ENCODE results near the gene MSX2. TPM values are rescaled to one million over a fixed set of nuclear protein-coding genes. Genes with fewer than 3 reads are reported as not detected.

Gene MSX2
- total RNA-seq, 2 experiments from 2014 or later: not detected

DNA sequence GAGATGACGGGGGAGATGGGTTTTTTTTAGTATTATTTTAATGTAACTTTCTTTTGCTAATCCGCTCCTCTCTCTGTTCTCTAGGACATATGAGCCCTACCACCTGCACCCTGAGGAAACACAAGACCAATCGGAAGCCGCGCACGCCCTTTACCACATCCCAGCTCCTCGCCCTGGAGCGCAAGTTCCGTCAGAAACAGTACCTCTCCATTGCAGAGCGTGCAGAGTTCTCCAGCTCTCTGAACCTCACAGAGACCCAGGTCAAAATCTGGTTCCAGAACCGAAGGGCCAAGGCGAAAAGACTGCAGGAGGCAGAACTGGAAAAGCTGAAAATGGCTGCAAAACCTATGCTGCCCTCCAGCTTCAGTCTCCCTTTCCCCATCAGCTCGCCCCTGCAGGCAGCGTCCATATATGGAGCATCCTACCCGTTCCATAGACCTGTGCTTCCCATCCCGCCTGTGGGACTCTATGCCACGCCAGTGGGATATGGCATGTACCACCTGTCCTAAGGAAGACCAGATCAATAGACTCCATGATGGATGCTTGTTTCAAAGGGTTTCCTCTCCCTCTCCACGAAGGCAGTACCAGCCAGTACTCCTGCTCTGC is 4.8 kb downstream of the MSX2 start:
- peaks cover 78% of the 10 kb centered on the region for H3K27me3 Mint-ChIP-seq (ENCODE audit: low read depth)
- H3K9me3 Mint-ChIP-seq (ENCODE audit: insufficient read depth): no peaks in the 10 kb centered on the region
- CTCF ChIA-PET: no interaction called here
- DNase-seq: no peak
- no peak for ATAC-seq
- POLR2A ChIA-PET: no interaction called here
- H3K36me3 Mint-ChIP-seq (ENCODE audit: low read depth): no peaks in the 10 kb centered on the region
- no peaks in the 10 kb centered on the region for H3K4me1 Mint-ChIP-seq (ENCODE audit: low read depth)
- H3K27ac Mint-ChIP-seq: no peak overlapping the region
- H3K4me3 Mint-ChIP-seq: no peak overlapping the region

DNA sequence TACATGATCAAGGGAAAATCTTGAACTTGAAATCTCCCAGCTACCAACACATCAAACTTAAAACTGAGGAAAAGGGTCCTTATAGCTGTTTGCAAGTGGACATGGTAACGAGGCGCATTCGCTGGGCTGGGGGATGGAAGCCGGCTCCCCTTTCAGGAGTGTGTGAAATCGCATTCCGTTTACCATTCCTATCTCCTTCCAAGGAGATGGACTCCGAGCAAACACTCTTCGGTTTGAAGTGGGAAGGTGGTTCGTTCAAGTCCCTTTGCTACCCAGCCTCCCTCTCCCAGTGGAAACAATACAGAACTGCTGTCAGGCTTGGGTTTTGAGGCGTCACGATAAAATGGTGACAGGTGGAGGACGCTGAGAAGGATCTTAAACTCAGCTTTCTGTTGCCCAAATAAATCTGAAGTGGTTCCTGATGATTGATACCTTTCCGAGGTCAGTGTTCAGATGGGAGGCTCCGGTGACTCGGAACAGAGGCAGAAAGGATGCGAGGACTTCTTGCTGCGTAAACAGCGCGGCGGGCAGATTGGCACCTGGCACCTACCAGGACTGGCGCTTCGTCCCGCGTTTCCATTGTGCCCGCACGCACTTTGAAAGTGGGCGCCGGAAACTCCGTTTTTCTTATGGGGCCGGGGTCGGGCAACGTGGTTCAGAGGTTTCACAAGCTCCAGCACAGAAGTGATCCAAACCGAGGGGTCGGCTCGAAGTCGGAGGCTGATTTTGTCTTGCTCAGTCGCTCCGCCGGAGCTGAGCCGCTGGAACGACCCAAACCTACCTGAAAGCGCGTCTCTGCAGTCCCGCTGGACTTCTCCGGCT is 7.0 kb downstream of the MSX2 start:
- Mint-ChIP-seq H3K27ac (no peak overlapping the region), H3K9me3 (ENCODE audit: insufficient read depth) (no peaks in the 10 kb centered on the region), H3K4me3 (no peak overlapping the region), H3K36me3 (ENCODE audit: low read depth) (no peaks in the 10 kb centered on the region), H3K27me3 (ENCODE audit: low read depth) (peaks cover 85% of the 10 kb centered on the region), H3K4me1 (ENCODE audit: low read depth) (no peaks in the 10 kb centered on the region)
- ChIA-PET POLR2A (no interaction called here), CTCF (no interaction called here)
- ATAC-seq: no peak
- no peak for DNase-seq

DNA sequence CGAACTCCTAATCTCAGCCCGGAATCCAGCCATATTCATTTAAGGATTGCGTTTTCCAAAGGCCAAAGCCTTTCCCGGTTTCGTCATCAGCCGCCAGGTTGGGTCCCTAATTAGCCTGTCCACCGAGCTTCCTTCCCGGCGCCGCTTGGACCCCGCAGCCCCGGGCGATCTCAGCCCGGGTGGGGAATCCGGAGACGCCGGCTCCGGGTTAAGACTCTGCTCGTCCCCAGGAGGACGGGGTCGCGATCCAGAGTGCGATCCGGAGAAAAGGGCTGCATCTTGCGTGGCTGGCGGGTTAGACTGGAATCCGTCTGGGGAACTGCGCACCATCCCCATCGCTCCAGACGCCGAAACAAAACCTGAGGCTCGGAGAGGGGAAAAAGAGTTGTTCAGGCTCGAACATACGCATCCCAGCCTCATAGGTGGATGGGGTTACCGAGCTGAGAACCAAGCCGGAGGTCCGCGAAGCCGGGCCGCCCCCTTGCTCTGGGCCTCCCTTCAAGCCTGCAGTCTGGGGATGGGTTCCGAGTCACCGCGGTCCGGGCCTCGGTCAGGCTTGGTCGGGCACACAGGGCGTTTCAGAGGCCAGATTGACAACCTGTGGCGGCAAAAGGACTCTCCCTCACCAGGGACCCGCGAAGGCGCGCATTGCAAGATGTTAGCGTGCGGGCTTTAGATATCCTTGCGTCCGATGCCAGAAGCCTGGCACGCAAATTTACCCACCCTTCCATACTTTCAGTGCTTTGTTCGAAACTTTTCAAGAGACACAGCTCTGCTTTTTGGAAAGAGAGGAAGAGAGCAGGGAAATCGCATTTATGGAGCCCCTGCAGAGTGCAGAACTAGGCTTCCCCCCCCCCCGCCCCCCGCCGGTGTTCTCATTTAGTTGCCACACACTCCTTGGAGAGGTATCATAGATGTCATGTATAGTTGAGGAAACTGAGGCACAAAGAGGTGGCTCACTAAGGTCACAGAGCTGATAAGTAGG is 7.9 kb downstream of the MSX2 start:
- no peak overlapping the region for H3K4me3 Mint-ChIP-seq
- CTCF ChIA-PET: no interaction called here
- H3K4me1 Mint-ChIP-seq (ENCODE audit: low read depth): no peaks in the 10 kb centered on the region
- no peak overlapping the region for H3K27ac Mint-ChIP-seq
- no peaks in the 10 kb centered on the region for H3K9me3 Mint-ChIP-seq (ENCODE audit: insufficient read depth)
- no peaks in the 10 kb centered on the region for H3K36me3 Mint-ChIP-seq (ENCODE audit: low read depth)
- ATAC-seq: no peak
- POLR2A ChIA-PET: no interaction called here
- H3K27me3 Mint-ChIP-seq (ENCODE audit: low read depth): peaks cover 88% of the 10 kb centered on the region
- no peak for DNase-seq

DNA sequence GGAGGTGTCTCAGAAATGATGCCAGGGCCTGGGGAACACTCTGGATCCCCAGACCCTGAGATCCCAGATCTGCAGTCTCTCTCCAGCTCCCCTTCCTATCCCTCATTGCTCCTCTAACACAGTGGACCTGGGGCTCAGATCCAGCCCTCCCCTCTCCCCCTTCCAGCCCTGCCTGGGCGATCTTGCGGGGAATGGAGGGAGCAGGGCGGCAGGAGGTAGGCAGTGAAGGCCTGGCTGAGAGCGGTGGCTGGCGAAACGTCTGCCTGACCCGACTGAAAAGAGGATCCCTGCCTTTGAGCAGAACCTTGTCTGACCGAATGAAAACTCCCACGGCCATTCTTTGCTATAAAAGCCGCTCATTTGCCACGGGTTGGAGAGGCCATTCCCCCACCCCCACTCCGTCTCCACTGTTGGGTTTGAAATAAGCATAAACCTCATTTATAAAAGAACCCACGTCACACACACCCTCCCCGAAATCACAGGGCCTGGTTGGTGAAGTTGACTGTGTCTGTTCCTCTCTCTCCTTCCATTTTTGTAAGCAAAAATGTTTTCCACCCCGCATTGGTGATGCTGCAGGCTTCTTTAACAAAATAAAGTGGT is 8.8 kb downstream of the MSX2 start:
- H3K36me3 Mint-ChIP-seq (ENCODE audit: low read depth): no peaks in the 10 kb centered on the region
- ATAC-seq: no peak
- no peaks in the 10 kb centered on the region for H3K9me3 Mint-ChIP-seq (ENCODE audit: insufficient read depth)
- no peak overlapping the region for H3K27ac Mint-ChIP-seq
- H3K4me3 Mint-ChIP-seq: no peak overlapping the region
- peaks cover 83% of the 10 kb centered on the region for H3K27me3 Mint-ChIP-seq (ENCODE audit: low read depth)
- H3K4me1 Mint-ChIP-seq (ENCODE audit: low read depth): no peaks in the 10 kb centered on the region
- POLR2A ChIA-PET: no interaction called here
- no peak for DNase-seq
- CTCF ChIA-PET: no interaction called here

DNA sequence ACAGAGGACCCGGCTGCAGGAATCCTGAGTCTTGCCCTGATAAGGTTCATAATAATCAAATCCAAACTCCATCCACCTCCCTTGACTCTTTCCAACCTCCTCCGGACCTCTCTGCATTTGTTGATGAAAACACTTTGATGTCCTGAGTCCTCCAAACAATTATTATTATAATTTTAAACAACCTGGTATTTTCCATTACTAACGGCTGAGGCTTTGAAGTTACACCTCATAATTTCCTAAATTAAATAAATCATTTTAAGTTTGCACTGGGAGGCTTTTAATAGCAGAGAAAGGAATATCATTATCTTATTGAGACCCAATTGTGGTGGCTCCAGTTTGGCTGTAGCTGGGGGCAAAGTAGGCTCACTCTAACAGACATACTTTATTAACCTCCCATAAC is 9.5 kb downstream of the MSX2 start:
- POLR2A ChIA-PET: no interaction called here
- no peaks in the 10 kb centered on the region for H3K36me3 Mint-ChIP-seq (ENCODE audit: low read depth)
- H3K27me3 Mint-ChIP-seq (ENCODE audit: low read depth): peaks cover 77% of the 10 kb centered on the region
- no peak overlapping the region for H3K27ac Mint-ChIP-seq
- no peak overlapping the region for H3K4me3 Mint-ChIP-seq
- no peak for ATAC-seq
- no peak for DNase-seq
- no peaks in the 10 kb centered on the region for H3K9me3 Mint-ChIP-seq (ENCODE audit: insufficient read depth)
- no peaks in the 10 kb centered on the region for H3K4me1 Mint-ChIP-seq (ENCODE audit: low read depth)
- CTCF ChIA-PET: no interaction called here

DNA sequence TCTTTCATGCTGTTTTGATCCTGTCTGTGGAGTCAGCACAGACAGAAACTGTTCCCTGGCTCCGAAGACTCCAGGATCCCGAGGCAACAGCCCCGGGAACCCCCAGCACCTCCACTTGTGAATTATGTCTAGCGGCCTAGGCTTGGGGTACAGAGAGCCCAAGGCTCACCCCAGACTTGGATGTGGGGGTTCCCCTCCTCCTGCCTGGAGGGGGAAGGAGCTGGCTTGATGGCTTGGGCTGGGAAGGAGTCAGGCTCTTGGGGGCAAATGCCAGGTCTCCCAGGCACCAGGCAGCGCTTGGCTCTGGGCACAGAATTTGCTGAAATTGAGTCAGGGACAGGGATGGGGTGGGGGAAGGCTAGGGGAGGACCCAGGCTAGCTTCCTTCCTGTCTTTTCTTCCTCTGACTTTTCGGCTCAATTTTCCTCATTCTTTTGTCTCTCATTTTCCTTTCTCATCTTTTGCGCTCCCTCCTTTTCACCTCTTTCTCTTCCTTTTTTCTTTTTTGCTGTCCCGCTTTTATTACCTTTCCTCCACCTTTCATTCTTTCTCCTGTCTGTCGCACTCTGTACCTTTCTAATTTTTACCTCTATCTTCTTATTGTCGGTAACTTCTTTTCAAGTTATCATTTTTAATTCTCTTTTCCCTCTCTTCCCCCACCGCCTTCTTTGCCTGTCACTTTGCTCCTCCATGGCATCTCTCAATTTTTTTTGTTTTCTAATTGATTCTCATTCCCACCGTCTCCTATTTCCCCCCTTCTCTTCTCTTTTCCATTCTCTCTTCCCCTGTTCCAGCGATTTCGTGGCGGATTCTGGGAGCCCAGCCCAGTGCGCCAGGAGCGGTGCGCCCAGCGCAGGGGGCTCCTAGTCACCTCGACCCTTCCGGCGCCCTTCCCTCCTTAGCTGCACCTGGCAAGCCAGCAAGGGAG is 10.5 kb downstream of the MSX2 start:
- no peaks in the 10 kb centered on the region for H3K4me1 Mint-ChIP-seq (ENCODE audit: low read depth)
- no peaks in the 10 kb centered on the region for H3K36me3 Mint-ChIP-seq (ENCODE audit: low read depth)
- DNase-seq (no peak), ATAC-seq (no peak)
- no peaks in the 10 kb centered on the region for H3K9me3 Mint-ChIP-seq (ENCODE audit: insufficient read depth)
- no peak overlapping the region for H3K4me3 Mint-ChIP-seq
- no peak overlapping the region for H3K27ac Mint-ChIP-seq
- POLR2A ChIA-PET: no interaction called here
- CTCF ChIA-PET: no interaction called here
- H3K27me3 Mint-ChIP-seq (ENCODE audit: low read depth): peaks cover 69% of the 10 kb centered on the region

DNA sequence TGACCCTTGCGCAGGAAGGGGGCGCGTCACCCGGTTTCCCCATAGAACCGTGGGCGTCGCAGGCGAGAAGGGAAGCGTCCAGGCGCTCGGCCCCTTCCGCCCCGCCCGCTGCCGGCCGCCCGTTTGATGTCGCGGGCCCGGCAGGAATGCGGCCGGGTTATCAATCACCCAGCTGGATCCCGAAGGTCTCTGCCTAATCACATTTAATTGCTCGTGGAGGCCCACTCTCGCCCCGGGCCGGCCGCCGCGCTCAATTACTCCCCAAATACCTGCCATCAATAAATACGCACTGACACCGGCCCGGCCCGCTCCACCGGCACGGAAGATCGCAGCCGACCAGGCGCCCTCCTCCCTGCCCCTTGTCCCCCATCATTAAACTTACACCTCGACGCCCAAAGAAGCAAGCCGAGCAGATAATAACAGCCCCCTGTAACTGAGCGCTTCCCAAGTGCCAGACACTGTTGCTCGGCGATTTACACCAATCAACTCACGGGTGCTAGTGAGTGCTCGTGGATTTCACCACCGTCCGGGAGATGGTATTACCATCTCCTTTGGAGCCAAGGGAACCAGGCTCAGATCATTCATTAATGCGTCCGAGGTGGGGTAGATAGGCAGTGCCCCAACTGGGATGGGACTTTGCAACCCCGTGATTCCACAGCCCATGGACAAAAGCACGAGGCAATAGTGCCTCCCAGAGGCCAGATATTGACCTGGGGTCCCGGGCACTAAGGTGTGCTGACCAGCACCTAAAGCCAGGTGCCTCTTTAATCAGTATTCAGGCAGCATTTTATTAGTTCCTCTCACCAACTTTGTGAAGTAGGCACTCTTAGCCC is 11.3 kb downstream of the MSX2 start:
- ChIA-PET POLR2A (no interaction called here), CTCF (interaction anchor here (1.2 kb wide), 1 partner anchor 317 kb away, joined by 3 read pairs; no protein-coding TSS in a partner anchor)
- H3K4me1 Mint-ChIP-seq (ENCODE audit: low read depth): no peaks in the 10 kb centered on the region
- no peaks in the 10 kb centered on the region for H3K36me3 Mint-ChIP-seq (ENCODE audit: low read depth)
- no peak overlapping the region for H3K4me3 Mint-ChIP-seq
- H3K9me3 Mint-ChIP-seq (ENCODE audit: insufficient read depth): no peaks in the 10 kb centered on the region
- H3K27ac Mint-ChIP-seq: no peak overlapping the region
- ATAC-seq: no peak
- no peak for DNase-seq
- H3K27me3 Mint-ChIP-seq (ENCODE audit: low read depth): peaks cover 63% of the 10 kb centered on the region

DNA sequence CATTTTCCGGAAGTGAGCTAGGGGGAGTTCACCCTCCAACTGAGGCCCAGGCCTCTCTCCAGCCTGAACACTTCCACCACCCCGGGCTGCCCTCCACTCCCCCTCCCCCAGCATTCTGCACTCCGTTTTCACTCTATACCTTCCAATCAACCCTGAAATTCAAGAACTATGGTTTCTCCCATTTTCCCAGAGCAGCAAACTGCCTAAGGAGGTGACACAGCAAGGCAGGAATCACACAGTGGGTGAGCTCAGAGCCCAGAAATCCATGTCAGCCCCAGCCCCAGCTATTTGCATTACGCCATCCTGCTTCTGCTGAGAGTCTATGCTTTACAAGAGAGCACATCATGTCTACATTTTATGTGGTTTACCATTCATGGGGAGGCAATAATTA is 11.9 kb downstream of the MSX2 start:
- ChIA-PET POLR2A (no interaction called here), CTCF (interaction anchor here (1.2 kb wide), 1 partner anchor 317 kb away, joined by 3 read pairs; no protein-coding TSS in a partner anchor)
- peaks cover 1% of the 10 kb centered on the region for H3K9me3 Mint-ChIP-seq (ENCODE audit: insufficient read depth)

DNA sequence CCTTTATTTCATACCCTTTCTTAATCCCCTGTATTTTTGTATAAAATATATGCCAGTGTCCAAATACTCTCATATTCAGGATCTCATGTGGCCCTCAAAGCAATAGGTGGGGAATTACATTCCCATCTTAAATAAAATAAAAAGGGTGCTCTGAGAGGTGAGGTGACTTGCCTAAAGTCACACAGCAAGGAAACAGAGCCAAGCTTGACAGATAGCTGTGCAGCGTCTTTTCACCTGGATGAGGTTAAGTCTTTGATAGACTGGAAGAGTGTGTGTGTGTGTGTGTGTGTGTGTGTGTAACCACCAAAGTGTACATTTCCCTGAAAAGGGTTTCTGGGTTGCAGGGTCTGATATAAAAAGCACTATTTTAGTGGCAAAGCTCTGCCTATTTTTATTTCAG is 12.4 kb downstream of the MSX2 start:
- ChIA-PET POLR2A (no interaction called here), CTCF (interaction anchor here (1.2 kb wide), 1 partner anchor 318 kb away, joined by 3 read pairs; no protein-coding TSS in a partner anchor)
- ATAC-seq (no peak), DNase-seq (no peak)
- Mint-ChIP-seq H3K27ac (no peak overlapping the region), H3K4me1 (ENCODE audit: low read depth) (no peaks in the 10 kb centered on the region), H3K9me3 (ENCODE audit: insufficient read depth) (peaks cover 6% of the 10 kb centered on the region), H3K36me3 (ENCODE audit: low read depth) (no peaks in the 10 kb centered on the region), H3K27me3 (ENCODE audit: low read depth) (peaks cover 53% of the 10 kb centered on the region), H3K4me3 (no peak overlapping the region)

More for the DNA sequence above, 11.9 kb downstream of the MSX2 start:
- Mint-ChIP-seq H3K4me1 (ENCODE audit: low read depth) (no peaks in the 10 kb centered on the region), H3K27ac (no peak overlapping the region), H3K4me3 (no peak overlapping the region), H3K27me3 (ENCODE audit: low read depth) (peaks cover 58% of the 10 kb centered on the region), H3K36me3 (ENCODE audit: low read depth) (no peaks in the 10 kb centered on the region)
- DNase-seq (no peak), ATAC-seq (no peak)

DNA sequence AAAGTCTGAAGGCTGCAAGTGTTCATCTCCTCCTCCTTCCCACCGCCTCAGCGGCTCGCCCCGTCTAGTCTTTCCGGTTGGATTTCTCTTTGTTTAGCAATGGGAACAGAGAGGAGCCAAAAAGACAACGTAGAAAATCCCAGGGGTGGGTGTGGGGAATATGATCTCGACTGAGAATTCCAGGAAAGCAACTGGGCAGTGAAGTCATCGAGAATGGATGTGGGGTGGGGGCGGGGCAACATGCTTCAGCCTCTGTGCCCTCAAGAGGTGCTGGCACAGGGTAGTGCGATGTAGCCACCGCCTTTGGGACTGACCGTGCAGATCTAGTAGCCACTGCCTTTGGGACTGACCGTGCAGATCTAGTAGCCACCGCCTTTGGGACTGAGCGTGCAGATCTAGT is 12.9 kb downstream of the MSX2 start:
- ChIA-PET POLR2A (no interaction called here), CTCF (interaction anchor here (1.2 kb wide), 1 partner anchor 318 kb away, joined by 3 read pairs; no protein-coding TSS in a partner anchor)
- no peak for ATAC-seq
- Mint-ChIP-seq H3K27me3 (ENCODE audit: low read depth) (peaks cover 50% of the 10 kb centered on the region), H3K36me3 (ENCODE audit: low read depth) (no peaks in the 10 kb centered on the region), H3K4me1 (ENCODE audit: low read depth) (no peaks in the 10 kb centered on the region), H3K9me3 (ENCODE audit: insufficient read depth) (peaks cover 6% of the 10 kb centered on the region), H3K27ac (no peak overlapping the region), H3K4me3 (no peak overlapping the region)
- no peak for DNase-seq

Data from activated CD8-positive, alpha-beta T cell treated with anti-CD3 and anti-CD28 coated beads, Interleukin-2, amount 10 ng/mL, durations not matched to agents 7 days and 5 days (primary cell).